CD4-positive, alpha-beta memory T cell (primary cell): ENCODE measurements around the gene ZNF521. TPM values are rescaled to one million over a fixed set of nuclear protein-coding genes. Genes with fewer than 3 reads are reported as not detected.

Source experiments
- CTCF ChIA-PET: fragments of 350-600 bp; sonication (Branson Sonifier 250); formaldehyde crosslinking; loops from one replicate; lab custom pipeline; 2021; ENCODE audit warnings: inconsistent platforms; ENCODE audit not compliant: partially characterized antibody; lab: Charles Lee
- POLR2A ChIA-PET: fragments of 350-600 bp; sonication (Branson Sonifier 250); formaldehyde crosslinking; loops from one replicate; lab custom pipeline; 2021; ENCODE audit not compliant: partially characterized antibody; lab: Charles Lee
- DNase-seq, 5 donors: peaks; one replicate each; pipeline versions ENCODE4 v3.0.0 to v3.0.0-alpha.2; 2020 to 2022; ENCODE audit warnings: mixed read lengths in 1 of 5
- H3K27ac ChIP-seq: one replicate; pipeline ENCODE4 v1.7.0; 2013; ENCODE audit warnings: low read depth, low read length
- H3K27me3 ChIP-seq: 2 replicates; pipeline ENCODE4 v1.7.0; 2013; ENCODE audit warnings: mild to moderate bottlenecking, low read length, moderate library complexity; ENCODE audit not compliant: insufficient read depth
- H3K36me3 ChIP-seq: 2 replicates; pipeline ENCODE4 v1.7.0; 2013; ENCODE audit warnings: mild to moderate bottlenecking, low read length, moderate library complexity; ENCODE audit not compliant: insufficient read depth
- H3K4me1 ChIP-seq: 2 replicates; pipeline ENCODE4 v1.7.0; 2013; ENCODE audit warnings: mild to moderate bottlenecking, low read length, moderate library complexity; ENCODE audit not compliant: insufficient read depth
- H3K4me3 ChIP-seq, 2 donors: one replicate each; pipeline ENCODE4 v1.7.0; 2013; ENCODE audit warnings: low read length in 2 of 2, mild to moderate bottlenecking in 1 of 2
- H3K9me3 ChIP-seq, 2 donors: one replicate each; pipeline ENCODE4 v1.7.0; 2013; ENCODE audit warnings: low read length in 2 of 2, control low read depth in 1 of 2; ENCODE audit not compliant: control insufficient read depth in 1 of 2
- H3K27ac Mint-ChIP-seq, 7 donors: one replicate each; pipeline ENCODE4 v1.8.0; 2020 to 2021; ENCODE audit warnings: mixed read lengths in 7 of 7, mild to moderate bottlenecking in 6 of 7, inconsistent platforms in 3 of 7, moderate library complexity in 3 of 7
- H3K27me3 Mint-ChIP-seq, 2 donors: one replicate each; pipeline ENCODE4 v1.8.0; 2020 to 2021; ENCODE audit warnings: mixed read lengths in 2 of 2
- H3K36me3 Mint-ChIP-seq, 2 donors: one replicate each; pipeline ENCODE4 v1.8.0; 2020 to 2021; ENCODE audit warnings: mixed read lengths in 2 of 2, inconsistent platforms in 1 of 2, mild to moderate bottlenecking in 1 of 2
- H3K4me1 Mint-ChIP-seq, 4 donors: one replicate each; pipeline ENCODE4 v1.8.0; 2020 to 2021; ENCODE audit warnings: mixed read lengths in 4 of 4, mild to moderate bottlenecking in 1 of 4
- H3K4me3 Mint-ChIP-seq, 8 donors: one replicate each; pipeline ENCODE4 v1.8.0; 2020 to 2021; ENCODE audit warnings: mixed read lengths in 8 of 8, mild to moderate bottlenecking in 7 of 8, moderate library complexity in 6 of 8, inconsistent platforms in 3 of 8
- H3K9me3 Mint-ChIP-seq, 8 donors: one replicate each; pipeline ENCODE4 v1.8.0; 2020 to 2021; ENCODE audit warnings: mixed read lengths in 8 of 8, mild to moderate bottlenecking in 5 of 8, inconsistent platforms in 3 of 8, moderate library complexity in 1 of 8
- intact Hi-C: fragments of 100-400 bp; cut with micrococcal nuclease; formaldehyde crosslinking; loops from one replicate; pipeline ENCODE4 v1.15.1; 2023
- polyA plus RNA-seq, 2 donors: library from polyadenylated mRNA; unstranded; fragments of 300-500 nt; fragmentation: Illumina TruSeq; gene quantifications; one replicate each; pipeline ENCODE4 v1.2.3, GENCODE V29; 2021
- total RNA-seq, 2 experiments: library from RNA; stranded (reverse); gene quantifications; one replicate each; pipeline ENCODE4 v1.2.3, GENCODE V29; 2021

ZNF521 gene
- total and polyA plus RNA-seq, 4 experiments from 2014 or later = not detected

- Mint-ChIP-seq H3K9me3 (peaks cover 0 to 1% (median 0%) of the 10 kb centered on the region in 8 donors), H3K27me3 (no peaks in the 10 kb centered on the region), H3K4me3 (no peak overlapping the region), H3K4me1 (peaks cover 10 to 19% (median 15%) of the 10 kb centered on the region in 4 donors), H3K36me3 (no peaks in the 10 kb centered on the region), H3K27ac (no peak overlapping the region)
- ChIA-PET POLR2A (no interaction called here), CTCF (no interaction called here)
- Histone ChIP-seq H3K4me1 (no peaks in the 10 kb centered on the region), H3K27me3 (no peaks in the 10 kb centered on the region), H3K27ac (no peak overlapping the region), H3K36me3 (no peaks in the 10 kb centered on the region), H3K9me3 (no peaks in the 10 kb centered on the region), H3K4me3 (no peak overlapping the region)
- DNase-seq = no peak
- intact Hi-C loops = no loop called here
Observed at GRCh38 chr18:25166113-25166512, 185.9 kb downstream of the ZNF521 start.

GRCh38 chr18:25164848-25165811, 186.8 kb downstream of the ZNF521 start:
- peak overlapping the region in 4 of 7 donors; percentile 19 to 44 (median 30) for H3K27ac Mint-ChIP-seq
- no peak overlapping the region for H3K4me3 ChIP-seq
- intact Hi-C loops = no loop called here
- peaks cover 10 to 19% (median 15%) of the 10 kb centered on the region in 4 donors for H3K4me1 Mint-ChIP-seq
- CTCF ChIA-PET = no interaction called here
- H3K4me1 ChIP-seq = no peaks in the 10 kb centered on the region
- no peaks in the 10 kb centered on the region for H3K27me3 ChIP-seq
- no peaks in the 10 kb centered on the region for H3K36me3 ChIP-seq
- no peak overlapping the region for H3K27ac ChIP-seq
- no peaks in the 10 kb centered on the region for H3K36me3 Mint-ChIP-seq
- no peaks in the 10 kb centered on the region for H3K9me3 ChIP-seq
- POLR2A ChIA-PET = no interaction called here
- DNase-seq = no peak
- H3K4me3 Mint-ChIP-seq = peak overlapping the region; percentile 67 to 87 (median 75)
- no peaks in the 10 kb centered on the region for H3K27me3 Mint-ChIP-seq
- peaks cover 0 to 3% (median 0%) of the 10 kb centered on the region in 8 donors for H3K9me3 Mint-ChIP-seq

GRCh38 chr18:25164211-25164847, 187.6 kb downstream of the ZNF521 start:
- no peaks in the 10 kb centered on the region for H3K27me3 Mint-ChIP-seq
- CTCF ChIA-PET = no interaction called here
- Histone ChIP-seq H3K4me1 (no peaks in the 10 kb centered on the region), H3K4me3 (no peak overlapping the region), H3K9me3 (no peaks in the 10 kb centered on the region), H3K36me3 (no peaks in the 10 kb centered on the region), H3K27me3 (no peaks in the 10 kb centered on the region), H3K27ac (no peak overlapping the region)
- H3K27ac Mint-ChIP-seq = peak overlapping the region in 3 of 7 donors; percentile 15 to 80 (median 64)
- H3K9me3 Mint-ChIP-seq = peaks cover 0 to 3% (median 0%) of the 10 kb centered on the region in 8 donors
- no peaks in the 10 kb centered on the region for H3K36me3 Mint-ChIP-seq
- H3K4me3 Mint-ChIP-seq = peak overlapping the region; percentile 67 to 87 (median 75)
- DNase-seq = no peak
- intact Hi-C loops = no loop called here
- POLR2A ChIA-PET = no interaction called here
- peaks cover 10 to 19% (median 15%) of the 10 kb centered on the region in 4 donors for H3K4me1 Mint-ChIP-seq

GRCh38 chr18:25153426-25153825, 198.5 kb downstream of the ZNF521 start:
- no peaks in the 10 kb centered on the region for H3K9me3 ChIP-seq
- Mint-ChIP-seq H3K4me3 (no peak overlapping the region), H3K27me3 (peaks cover 0 to 6% of the 10 kb centered on the region in 2 donors), H3K9me3 (peaks cover 0 to 9% (median 2%) of the 10 kb centered on the region in 8 donors), H3K4me1 (no peaks in the 10 kb centered on the region), H3K27ac (no peak overlapping the region), H3K36me3 (no peaks in the 10 kb centered on the region)
- no peaks in the 10 kb centered on the region for H3K27me3 ChIP-seq
- POLR2A ChIA-PET = no interaction called here
- CTCF ChIA-PET = no interaction called here
- no peak overlapping the region for H3K27ac ChIP-seq
- H3K4me1 ChIP-seq = no peaks in the 10 kb centered on the region
- intact Hi-C loops = no loop called here
- no peaks in the 10 kb centered on the region for H3K36me3 ChIP-seq
- DNase-seq = no peak
- H3K4me3 ChIP-seq = no peak overlapping the region

- H3K9me3 ChIP-seq = no peaks in the 10 kb centered on the region
- no peaks in the 10 kb centered on the region for H3K4me1 Mint-ChIP-seq
Observed at GRCh38 chr18:25147877-25148488, 204.0 kb downstream of the ZNF521 start.

GRCh38 chr18:25146512-25146910, 205.5 kb downstream of the ZNF521 start:
- Mint-ChIP-seq H3K4me3 (no peak overlapping the region), H3K9me3 (peaks cover 0 to 4% (median under 1%) of the 10 kb centered on the region in 8 donors), H3K36me3 (no peaks in the 10 kb centered on the region), H3K4me1 (no peaks in the 10 kb centered on the region), H3K27ac (no peak overlapping the region), H3K27me3 (peaks cover 0 to 3% of the 10 kb centered on the region in 2 donors)
- CTCF ChIA-PET = no interaction called here
- Histone ChIP-seq H3K27ac (no peak overlapping the region), H3K36me3 (no peaks in the 10 kb centered on the region), H3K9me3 (no peaks in the 10 kb centered on the region), H3K4me3 (no peak overlapping the region), H3K27me3 (no peaks in the 10 kb centered on the region), H3K4me1 (no peaks in the 10 kb centered on the region)
- POLR2A ChIA-PET = no interaction called here
- no peak for DNase-seq
- intact Hi-C loops = no loop called here

More at GRCh38 chr18:25147877-25148488, 204.0 kb downstream of the ZNF521 start:
- Histone ChIP-seq H3K4me1 (no peaks in the 10 kb centered on the region), H3K4me3 (no peak overlapping the region), H3K27me3 (no peaks in the 10 kb centered on the region), H3K27ac (no peak overlapping the region), H3K36me3 (no peaks in the 10 kb centered on the region)
- ChIA-PET CTCF (no interaction called here), POLR2A (no interaction called here)
- no peak overlapping the region for H3K27ac Mint-ChIP-seq
- H3K36me3 Mint-ChIP-seq = no peaks in the 10 kb centered on the region
- peaks cover 0 to 3% of the 10 kb centered on the region in 2 donors for H3K27me3 Mint-ChIP-seq
- intact Hi-C loops = no loop called here
- no peak for DNase-seq
- no peak overlapping the region for H3K4me3 Mint-ChIP-seq
- H3K9me3 Mint-ChIP-seq = peaks cover 0 to 6% (median under 1%) of the 10 kb centered on the region in 8 donors
